HG03342 (cell line): Measurements from ENCODE around the gene IDH2.
"Not testable (repeated sequence)": the region's sequence is repeated elsewhere in the genome, so short reads cannot be mapped to it uniquely, and the experiment has no call there.

Experiments used
- ATAC-seq: cut with Tn5 transposase; IDR thresholded peaks from one replicate; pipeline ENCODE4 v1.9.1; 2021; ENCODE audit warnings: mild to moderate bottlenecking, moderate library complexity; ENCODE audit not compliant: unreplicated experiment

Gene IDH2

GRCh38 chr15:90115783-90116182, 13.5 kb upstream of the IDH2 start:
- ATAC-seq, result no peak

GRCh38 chr15:90114451-90114901, 12.2 kb upstream of the IDH2 start:
- ATAC-seq, result no peak

- no peak for ATAC-seq
Observed at GRCh38 chr15:90113166-90113565, 10.9 kb upstream of the IDH2 start.

GRCh38 chr15:90109163-90109751, 7.0 kb upstream of the IDH2 start:
- ATAC-seq, result not testable (repeated sequence)

- not testable (repeated sequence) for ATAC-seq
Observed at GRCh38 chr15:90108038-90108437, 5.8 kb upstream of the IDH2 start.

DNA sequence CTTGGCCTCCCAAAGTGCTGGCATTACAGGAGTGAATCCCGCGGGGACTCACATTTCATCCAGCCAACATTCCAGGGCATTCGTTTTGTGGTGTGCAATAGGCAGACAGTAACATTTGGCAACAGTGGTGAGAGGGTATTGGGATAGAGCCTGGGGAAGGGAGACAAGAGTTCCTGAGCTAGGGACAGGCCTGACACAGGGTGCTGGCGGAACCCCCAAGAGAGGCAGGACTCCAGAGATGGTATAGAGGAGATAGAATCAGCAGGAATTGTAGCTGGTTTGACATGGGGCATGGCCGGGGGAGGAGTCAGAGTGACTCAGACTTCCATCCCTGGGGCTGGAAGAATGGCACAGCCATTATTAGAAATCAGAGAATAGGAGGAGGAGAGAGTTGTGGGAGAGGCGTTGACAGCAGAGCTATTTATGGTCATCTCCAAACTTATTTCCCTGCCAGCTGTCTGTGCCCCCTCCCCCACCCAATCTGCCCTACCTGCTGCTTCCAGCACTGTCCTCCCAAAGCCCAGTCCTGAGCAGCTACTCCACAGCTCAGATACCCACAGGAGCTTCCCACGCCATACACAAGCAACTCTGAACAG, 4.4 kb upstream of the IDH2 start:
- ATAC-seq, result no peak

DNA sequence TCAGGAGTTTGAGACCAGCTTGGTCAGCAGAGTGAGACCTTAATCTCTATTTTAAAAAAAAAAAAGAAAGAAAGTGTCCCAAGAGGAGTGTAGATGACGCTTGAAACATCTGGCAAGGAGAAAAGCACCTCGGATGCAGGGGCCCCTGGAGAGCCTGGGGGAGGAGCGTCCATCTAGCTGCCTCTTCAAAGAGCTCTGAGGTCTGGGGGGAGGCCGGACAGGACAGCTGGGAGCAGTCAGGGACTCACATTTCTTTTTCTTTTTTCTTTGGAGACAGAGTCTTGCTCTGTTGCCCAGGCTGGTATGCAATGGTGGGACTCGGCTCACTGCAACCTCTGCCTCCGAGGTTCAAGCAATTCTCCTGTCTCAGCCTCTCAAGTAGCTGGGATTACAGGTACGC, 3.3 kb upstream of the IDH2 start:
- no peak for ATAC-seq

DNA sequence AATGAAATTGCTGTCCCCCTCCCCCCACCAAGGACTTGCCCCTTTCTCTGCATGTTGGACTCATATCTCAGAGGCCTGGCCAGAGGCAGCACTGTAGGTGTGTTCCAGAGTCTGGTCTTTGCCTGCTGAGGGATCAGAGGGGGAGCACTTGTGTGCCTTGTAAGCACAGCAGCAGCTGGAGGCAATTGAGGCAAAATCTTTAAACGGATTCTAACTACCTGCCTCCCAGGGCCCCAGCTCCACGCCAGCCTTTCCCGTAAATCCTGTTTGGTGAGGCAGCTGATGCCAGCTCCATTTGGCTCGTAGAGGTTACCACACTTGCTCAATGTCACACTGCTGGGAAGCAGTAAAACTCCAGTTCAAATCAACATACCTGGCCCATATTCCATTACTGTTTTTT, 2.3 kb upstream of the IDH2 start:
- no peak for ATAC-seq

DNA sequence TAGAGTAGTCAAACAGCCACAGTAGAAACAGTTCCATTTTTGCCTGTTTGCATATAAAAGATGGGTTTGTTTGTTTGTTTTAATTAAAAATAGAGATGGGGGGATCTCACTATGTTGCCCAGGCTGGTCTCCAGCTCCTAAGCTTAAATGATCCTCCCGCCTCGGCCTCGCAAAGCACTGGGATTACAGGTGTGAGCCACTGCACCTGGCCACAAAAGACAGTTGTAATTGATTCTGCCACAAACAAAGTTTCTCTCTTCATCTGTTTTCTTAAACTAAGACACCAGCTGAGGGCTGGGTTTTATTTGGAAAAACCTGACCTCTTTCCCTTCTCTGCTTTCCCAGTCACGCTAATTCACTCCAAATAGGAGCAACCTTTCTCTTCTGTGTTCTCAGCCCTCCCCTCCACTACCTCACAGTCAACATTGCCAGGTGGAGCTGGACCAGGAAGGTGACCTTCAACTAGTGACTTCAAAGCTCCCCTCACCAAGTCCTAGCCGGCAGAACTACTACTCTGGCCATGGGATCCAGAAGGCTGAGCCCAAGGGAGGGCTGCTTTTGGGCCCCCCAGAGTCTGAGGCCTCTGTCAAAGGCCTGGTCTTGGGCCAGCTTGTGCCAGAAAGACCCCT, 1.5 kb upstream of the IDH2 start:
- no peak for ATAC-seq

- no peak for ATAC-seq
Observed at GRCh38 chr15:90101130-90101968, 919 bp downstream of the IDH2 start.

GRCh38 chr15:90099868-90100831, 2.1 kb downstream of the IDH2 start:
- no peak for ATAC-seq

DNA sequence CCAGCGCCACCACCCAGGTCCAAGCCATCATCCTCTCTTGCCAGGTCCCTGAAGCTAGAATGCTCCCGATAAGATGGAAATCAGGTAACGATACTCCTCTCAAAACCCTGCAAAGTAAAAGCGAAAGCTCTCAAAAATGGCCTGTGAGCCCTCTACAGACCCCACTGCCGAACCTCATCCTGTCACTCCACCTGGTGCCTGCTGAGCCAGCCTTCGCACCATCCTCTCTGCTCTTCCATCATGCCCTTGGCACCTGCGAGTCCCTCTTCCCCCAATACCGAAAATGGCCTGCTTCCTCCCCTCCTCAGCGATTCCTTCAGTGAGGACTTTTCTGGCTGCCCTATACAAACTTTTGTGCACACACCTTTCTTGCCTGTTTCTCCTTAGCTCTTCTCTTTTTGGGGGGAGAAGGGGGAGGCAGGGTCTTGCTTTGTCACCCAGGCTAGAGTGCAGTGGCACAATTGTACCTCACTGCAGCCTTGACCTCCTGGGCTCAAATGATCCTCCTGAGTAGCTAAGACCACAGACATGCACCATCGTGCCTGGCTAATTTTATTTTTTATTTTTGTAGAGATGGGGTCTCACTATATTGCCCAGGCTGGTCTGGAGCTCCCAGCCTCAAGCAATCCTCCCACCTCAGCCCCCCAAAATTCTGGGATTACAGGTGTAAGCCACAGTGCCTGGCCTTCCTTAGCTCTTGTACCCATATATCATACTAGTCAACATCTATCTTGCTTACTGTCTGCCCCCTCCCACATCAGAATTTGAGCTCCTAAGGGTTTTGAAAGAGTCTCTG, 3.0 kb downstream of the IDH2 start:
- no peak for ATAC-seq

DNA sequence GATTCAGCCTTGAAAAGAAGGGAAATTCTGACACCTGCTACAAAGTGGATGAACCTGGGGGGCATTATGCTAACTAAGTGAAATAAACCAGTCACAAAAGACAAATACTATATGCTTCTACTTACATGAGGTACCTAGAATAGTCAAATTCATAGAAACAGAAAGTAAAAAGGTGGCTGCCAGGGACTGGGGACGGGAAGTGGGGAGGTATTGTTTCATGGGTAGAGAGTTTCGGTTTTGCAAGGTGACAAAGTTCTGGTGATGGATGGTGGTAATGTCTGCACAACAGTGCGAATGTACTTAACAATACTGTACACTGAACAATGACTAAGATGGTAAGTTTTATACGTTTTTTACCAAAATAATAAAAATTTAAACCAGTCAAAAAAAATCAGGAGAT, 4.8 kb downstream of the IDH2 start:
- ATAC-seq, result peak; percentile 50

DNA sequence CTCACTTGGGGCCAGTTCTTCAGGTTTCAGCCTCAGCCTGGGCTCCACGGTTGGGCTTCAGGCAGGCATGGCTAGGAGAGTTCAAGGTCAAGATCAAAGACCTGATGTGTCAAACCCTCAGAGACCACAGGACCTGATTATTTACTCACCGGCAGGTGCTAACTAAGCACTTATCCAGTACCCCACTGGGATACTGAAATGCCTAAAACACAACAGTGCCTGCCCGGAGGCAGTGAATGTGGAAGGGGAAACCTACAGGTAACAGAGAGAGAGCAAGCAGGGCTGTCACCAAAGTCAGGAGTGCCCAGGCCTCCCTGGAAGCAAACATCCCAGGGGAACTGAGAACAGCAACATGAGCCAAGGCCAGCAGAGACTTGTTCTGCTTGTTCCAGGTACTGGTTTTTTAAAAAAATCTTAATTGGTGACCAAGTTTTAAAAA, 6.7 kb downstream of the IDH2 start:
- ATAC-seq, result no peak

DNA sequence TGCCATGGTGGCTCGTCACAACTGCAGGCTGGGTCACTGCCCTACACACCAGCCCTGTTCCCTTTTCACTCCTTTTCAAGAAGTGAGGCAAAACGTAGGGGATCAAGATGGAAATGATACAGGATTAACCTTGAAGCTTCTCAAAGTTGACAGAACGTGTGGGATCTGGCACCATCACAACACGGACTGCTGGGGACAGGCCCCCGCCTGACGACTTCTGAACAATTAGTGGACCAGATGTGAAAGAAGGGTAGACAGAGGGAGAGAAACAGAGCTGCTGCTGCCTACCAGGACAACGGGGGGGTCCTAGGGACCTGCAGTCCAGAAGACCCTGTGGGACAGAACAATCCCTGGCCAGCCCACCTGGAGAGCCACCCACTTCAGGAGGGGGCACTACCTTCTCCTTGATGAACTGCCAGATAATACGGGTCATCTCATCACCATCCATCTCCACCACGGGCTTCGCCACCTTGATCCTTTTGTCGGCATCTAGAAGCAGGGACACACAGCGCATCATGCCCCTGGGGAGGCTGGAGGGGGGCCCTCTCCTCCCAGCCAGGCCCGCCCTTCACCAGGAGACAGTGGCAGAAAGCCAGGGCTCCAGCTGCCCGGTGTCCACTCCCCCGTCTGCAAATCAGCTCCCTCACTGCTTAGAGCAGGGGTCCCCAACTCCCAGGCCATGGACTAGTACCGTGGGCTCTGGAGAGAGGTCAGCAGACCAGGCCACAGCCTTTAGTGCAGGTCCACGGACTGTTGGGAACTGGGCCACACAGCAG, 10.9 kb downstream of the IDH2 start:
- no peak for ATAC-seq

DNA sequence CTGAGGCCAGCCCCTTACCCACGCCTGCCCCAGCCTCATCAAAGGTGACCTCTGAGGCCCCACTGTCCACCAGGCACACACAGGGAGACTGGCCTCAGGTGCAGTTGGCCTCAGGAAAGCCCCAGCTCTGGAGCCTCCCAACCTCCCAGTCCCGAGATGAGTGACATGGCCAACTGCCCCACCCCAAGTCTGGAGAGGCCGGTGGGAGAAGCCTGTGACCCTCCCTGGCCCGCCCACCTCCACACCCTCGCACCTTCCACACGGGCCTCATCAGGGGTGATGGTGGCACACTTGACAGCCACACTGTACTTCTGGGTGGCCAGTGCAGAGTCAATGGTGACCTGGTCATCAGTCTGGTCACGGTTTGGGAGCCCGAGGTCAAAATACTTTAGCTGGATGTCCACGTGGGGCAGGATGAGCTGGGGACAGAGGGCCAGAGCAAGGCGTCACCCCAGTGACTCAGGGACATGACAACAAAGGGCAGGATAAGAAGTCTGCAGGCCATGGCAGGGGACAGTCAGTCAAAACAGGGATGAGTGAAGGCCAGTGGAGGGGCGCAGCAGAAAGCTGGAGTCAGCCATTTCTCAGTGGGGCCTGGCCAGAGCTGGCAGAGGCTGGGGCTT, 11.9 kb downstream of the IDH2 start:
- no peak for ATAC-seq

- ATAC-seq, result no peak
Observed at GRCh38 chr15:90087454-90088154, 14.7 kb downstream of the IDH2 start.

DNA sequence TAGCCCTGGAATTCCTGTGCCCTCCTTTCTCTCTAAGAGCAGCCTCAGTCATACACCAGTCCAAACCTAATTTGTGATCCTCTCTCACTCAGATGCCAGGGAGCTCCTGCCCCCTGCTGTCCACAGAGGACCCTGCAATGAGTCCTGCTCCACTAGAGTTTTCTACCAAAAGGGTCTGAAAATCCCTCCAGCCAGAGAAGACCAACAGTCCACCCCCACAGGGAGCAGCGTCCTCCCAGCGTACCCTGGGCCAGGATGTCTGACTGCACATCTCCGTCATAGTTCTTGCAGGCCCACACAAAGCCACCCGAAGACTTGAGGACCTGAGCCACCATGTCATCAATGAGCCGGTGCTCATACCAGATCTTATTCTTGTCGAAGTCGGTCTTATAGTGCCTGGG, 15.4 kb downstream of the IDH2 start:
- no peak for ATAC-seq
